ENCODE results near the gene MMP19. TPM values are rescaled to one million over a fixed set of nuclear protein-coding genes. Genes with fewer than 3 reads are reported as not detected.

The MMP19 gene
- total and polyA plus RNA-seq, 7 donors = 0.66 to 4.1 (median 1.5) TPM

DNA sequence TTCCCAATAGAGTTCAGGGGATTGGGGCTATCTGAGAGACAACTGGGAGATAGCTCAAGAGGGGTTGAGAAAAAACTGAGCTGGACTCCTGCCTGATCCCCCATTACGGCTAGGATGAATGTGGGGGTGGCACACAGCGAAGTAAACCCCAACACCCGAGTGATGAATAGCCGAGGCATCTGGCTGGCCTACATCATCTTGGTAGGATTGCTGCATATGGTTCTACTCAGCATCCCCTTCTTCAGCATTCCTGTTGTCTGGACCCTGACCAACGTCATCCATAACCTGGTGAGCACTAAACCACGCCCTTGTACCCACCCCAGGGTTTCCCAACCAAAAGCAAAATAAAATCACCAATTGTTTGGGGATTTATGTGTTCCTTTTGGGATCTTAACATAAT, 23.9 kb downstream of the MMP19 start:
- peaks cover 21 to 65% of the 10 kb centered on the region in 2 donors for H3K36me3 ChIP-seq (ENCODE audit: insufficient read depth in 1 of 2, low read depth in 1 of 2)
- TF ChIP-seq, protein P1, sequence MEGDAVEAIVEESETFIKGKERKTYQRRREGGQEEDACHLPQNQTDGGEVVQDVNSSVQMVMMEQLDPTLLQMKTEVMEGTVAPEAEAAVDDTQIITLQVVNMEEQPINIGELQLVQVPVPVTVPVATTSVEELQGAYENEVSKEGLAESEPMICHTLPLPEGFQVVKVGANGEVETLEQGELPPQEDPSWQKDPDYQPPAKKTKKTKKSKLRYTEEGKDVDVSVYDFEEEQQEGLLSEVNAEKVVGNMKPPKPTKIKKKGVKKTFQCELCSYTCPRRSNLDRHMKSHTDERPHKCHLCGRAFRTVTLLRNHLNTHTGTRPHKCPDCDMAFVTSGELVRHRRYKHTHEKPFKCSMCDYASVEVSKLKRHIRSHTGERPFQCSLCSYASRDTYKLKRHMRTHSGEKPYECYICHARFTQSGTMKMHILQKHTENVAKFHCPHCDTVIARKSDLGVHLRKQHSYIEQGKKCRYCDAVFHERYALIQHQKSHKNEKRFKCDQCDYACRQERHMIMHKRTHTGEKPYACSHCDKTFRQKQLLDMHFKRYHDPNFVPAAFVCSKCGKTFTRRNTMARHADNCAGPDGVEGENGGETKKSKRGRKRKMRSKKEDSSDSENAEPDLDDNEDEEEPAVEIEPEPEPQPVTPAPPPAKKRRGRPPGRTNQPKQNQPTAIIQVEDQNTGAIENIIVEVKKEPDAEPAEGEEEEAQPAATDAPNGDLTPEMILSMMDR (IDR thresholded peaks at IDR 0.05) = no peak
- peaks cover 35% of the 10 kb centered on the region for H3K4me1 ChIP-seq
- ATAC-seq (no peak), DNase-seq (no peak)
- intact Hi-C loops (cut with DNase I) = loop anchor here (5.0 to 10.0 kb wide), 2 partner anchors 108 to 144 kb away; partner anchors contain the start of gene PYM1 (in 1 of the 2)
- no peak overlapping the region for H3K27ac ChIP-seq
- H3K4me3 ChIP-seq = peak overlapping the region; percentile 84
- WGBS, 3 donors = 69 to 72% (median 69%) methylated on average over 6 of the region's 6 CpGs
- no peaks in the 10 kb centered on the region for H3K9me3 ChIP-seq
- H3K27me3 ChIP-seq (ENCODE audit: insufficient read depth in 3 of 3, low read length in 2 of 3) = no peaks in the 10 kb centered on the region

DNA sequence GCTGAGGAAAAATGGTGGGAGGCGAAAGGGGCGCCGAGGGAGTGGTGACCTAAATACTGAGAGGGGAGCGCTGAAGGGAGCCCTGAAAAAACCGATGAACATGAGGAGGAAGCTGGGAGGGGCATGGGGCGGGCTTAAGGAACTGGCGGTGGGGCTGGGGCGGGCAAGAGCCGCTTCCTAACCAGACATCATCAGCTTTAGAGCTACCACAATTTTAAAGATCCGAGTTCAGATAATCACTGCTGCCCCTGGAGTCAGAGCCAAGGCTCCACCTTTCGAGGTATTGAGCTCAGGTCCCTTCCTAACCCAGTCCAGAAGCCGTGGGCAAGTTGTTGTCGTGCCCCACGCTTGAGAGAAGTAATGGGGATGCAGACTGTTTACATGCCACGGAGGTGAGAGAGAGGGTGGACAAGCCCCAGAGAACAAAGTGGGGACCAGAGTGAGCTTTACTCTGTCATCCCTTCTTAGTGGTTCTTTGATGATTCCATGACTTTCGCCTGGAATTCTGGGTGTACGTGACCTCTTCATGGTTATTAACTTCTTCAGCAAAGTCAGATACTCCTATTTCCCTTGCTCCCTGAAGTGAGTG, 24.5 kb downstream of the MMP19 start:
- peak; percentile 30 to 62 (median 42) for ATAC-seq
- 0 to 1% (median 1%) methylated on average over 17 of the region's 17 CpGs for WGBS, 3 donors
- H3K27ac ChIP-seq = peak overlapping the region; percentile 85
- H3K9me3 ChIP-seq = no peaks in the 10 kb centered on the region
- TF ChIP-seq, protein P1 (IDR thresholded peaks at IDR 0.05) = no peak
- no peaks in the 10 kb centered on the region for H3K27me3 ChIP-seq (ENCODE audit: insufficient read depth in 3 of 3, low read length in 2 of 3)
- peaks cover 20 to 68% of the 10 kb centered on the region in 2 donors for H3K36me3 ChIP-seq (ENCODE audit: insufficient read depth in 1 of 2, low read depth in 1 of 2)
- no peak for DNase-seq
- peaks cover 35% of the 10 kb centered on the region for H3K4me1 ChIP-seq
- intact Hi-C loops (cut with DNase I) = loop anchor here (5.0 to 10.0 kb wide), 2 partner anchors 109 to 143 kb away; partner anchors contain the start of gene PYM1 (in 1 of the 2)
- H3K4me3 ChIP-seq = peak overlapping the region; percentile 84

GRCh38 chr12:55817345-55818139, 25.2 kb downstream of the MMP19 start, which contains the start of the genes ORMDL2 and SARNP:
ORMDL2 (plus strand) TSS chr12:55818041; CDS start chr12:55819000, 959 bp downstream.
SARNP (minus strand) TSS chr12:55817724; CDS start chr12:55817701, 23 bp downstream.
- ATAC-seq (peak; percentile 98 to 99 (median 99)), DNase-seq (peak; percentile 95 to 96)
- Histone ChIP-seq H3K27ac (peak within 1 kb of the TSS; percentile 85), H3K27me3 (ENCODE audit: insufficient read depth in 3 of 3, low read length in 2 of 3) (no peaks in the 10 kb centered on the region), H3K9me3 (no peaks in the 10 kb centered on the region), H3K36me3 (ENCODE audit: insufficient read depth in 1 of 2, low read depth in 1 of 2) (peaks cover 15 to 62% of the 10 kb centered on the region in 2 donors), H3K4me3 (peak within 1 kb of the TSS; percentile 84), H3K4me1 (peaks cover 37% of the 10 kb centered on the region)
- TF ChIP-seq, protein P1 (IDR thresholded peaks at IDR 0.05) = no peak
- intact Hi-C loops (cut with DNase I) = loop anchor here (5.0 to 10.0 kb wide), 2 partner anchors 110 to 143 kb away; partner anchors contain the start of gene PYM1 (in 1 of the 2)
- 0 to 1% (median 0%) methylated on average over 38 of the region's 38 CpGs for WGBS, 3 donors

DNA sequence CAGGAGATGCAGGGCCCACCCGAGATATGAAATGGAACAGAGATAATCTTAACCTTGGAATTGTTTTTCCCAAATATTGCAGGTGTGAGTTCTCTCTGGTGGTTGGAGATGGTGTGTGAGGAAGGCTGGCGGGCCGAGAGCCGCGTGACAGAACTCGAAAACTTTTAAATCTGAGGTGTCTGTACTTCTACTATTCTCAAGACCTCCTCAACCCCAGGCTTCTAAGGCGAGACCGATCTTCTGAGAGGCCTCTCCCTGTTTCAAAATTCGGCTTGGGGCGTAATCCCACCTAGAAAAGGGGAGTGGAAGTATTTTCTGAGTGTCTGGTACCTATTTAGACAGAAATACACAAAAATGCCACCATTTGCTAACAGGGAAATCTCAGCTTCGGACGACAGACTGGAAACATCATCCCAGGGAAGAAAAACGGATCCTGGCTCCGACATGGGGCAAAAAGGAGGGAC, 25.8 kb downstream of the MMP19 start:
- H3K4me1 ChIP-seq = peaks cover 43% of the 10 kb centered on the region
- H3K4me3 ChIP-seq = peak overlapping the region; percentile 84
- TF ChIP-seq, protein P1 (IDR thresholded peaks at IDR 0.05) = no peak
- ATAC-seq = no peak
- H3K27me3 ChIP-seq (ENCODE audit: insufficient read depth in 3 of 3, low read length in 2 of 3) = no peaks in the 10 kb centered on the region
- peak overlapping the region; percentile 85 for H3K27ac ChIP-seq
- 1 to 3% (median 1%) methylated on average over 14 of the region's 14 CpGs for WGBS, 3 donors
- peaks cover 10 to 56% of the 10 kb centered on the region in 2 donors for H3K36me3 ChIP-seq (ENCODE audit: insufficient read depth in 1 of 2, low read depth in 1 of 2)
- no peaks in the 10 kb centered on the region for H3K9me3 ChIP-seq
- intact Hi-C loops (cut with DNase I) = loop anchor here (5.0 to 10.0 kb wide), 2 partner anchors 110 to 142 kb away; partner anchors contain the start of gene PYM1 (in 1 of the 2)
- DNase-seq = no peak

Data from psoas muscle (tissue), 8 donors.